ENCODE results near the gene CTXN1. TPM values are rescaled to one million over a fixed set of nuclear protein-coding genes. Genes with fewer than 3 reads are reported as not detected.
A peak's percentile ranks its signal among the peaks of the same experiment; 100 is the strongest.
"Not testable (repeated sequence)": the region's sequence is repeated elsewhere in the genome, so short reads cannot be mapped to it uniquely, and the experiment has no call there.

The CTXN1 gene
- total RNA-seq, 3 donors from 2014 or later (not counting 1 experiment from before 2014, with no cell fraction given): 0.39 TPM; not detected in 2

- H3K27me3 ChIP-seq (ENCODE audit: control insufficient read depth, insufficient read depth, low read length); ATAC-seq; H3K27ac Mint-ChIP-seq; DNase-seq; intact Hi-C loops (cut with micrococcal nuclease); H3K9me3 Mint-ChIP-seq; H3K36me3 ChIP-seq (ENCODE audit: control insufficient read depth, insufficient read depth, low read length); H3K4me3 ChIP-seq (ENCODE audit: low read length); H3K4me1 ChIP-seq (ENCODE audit: control insufficient read depth, insufficient read depth, low read length); H3K9me3 ChIP-seq (ENCODE audit: control insufficient read depth, insufficient read depth, low read length); H3K36me3 Mint-ChIP-seq; H3K27me3 Mint-ChIP-seq (ENCODE audit: low read depth in 2 of 2); H3K4me3 Mint-ChIP-seq; H3K4me1 Mint-ChIP-seq; H3K27ac ChIP-seq (ENCODE audit: low read length): not testable (repeated sequence)
- 74% methylated on average over 18 of the region's 18 CpGs for WGBS (ENCODE audit: insufficient coverage)
Observed at GRCh38 chr19:7893362-7894101, 32.4 kb downstream of the CTXN1 start.

- no peak overlapping the region for H3K27ac Mint-ChIP-seq
- Histone ChIP-seq H3K27ac (ENCODE audit: low read length) (no peak overlapping the region), H3K27me3 (ENCODE audit: control insufficient read depth, insufficient read depth, low read length) (peaks cover 15% of the 10 kb centered on the region), H3K4me1 (ENCODE audit: control insufficient read depth, insufficient read depth, low read length) (no peaks in the 10 kb centered on the region), H3K9me3 (ENCODE audit: control insufficient read depth, insufficient read depth, low read length) (no peaks in the 10 kb centered on the region), H3K36me3 (ENCODE audit: control insufficient read depth, insufficient read depth, low read length) (no peaks in the 10 kb centered on the region), H3K4me3 (ENCODE audit: low read length) (no peak overlapping the region)
- no peaks in the 10 kb centered on the region for H3K4me1 Mint-ChIP-seq
- DNase-seq (no peak), ATAC-seq (no peak)
- intact Hi-C loops (cut with micrococcal nuclease): no loop called here
- H3K9me3 Mint-ChIP-seq: no peaks in the 10 kb centered on the region
- no peak for TF ChIP-seq CTCF (IDR thresholded peaks at IDR 0.05)
- peaks cover 0 to 10% of the 10 kb centered on the region in 2 donors for H3K27me3 Mint-ChIP-seq (ENCODE audit: low read depth in 2 of 2)
- 82% methylated on average over 8 of the region's 8 CpGs for WGBS (ENCODE audit: insufficient coverage)
- no peaks in the 10 kb centered on the region for H3K36me3 Mint-ChIP-seq
- H3K4me3 Mint-ChIP-seq: no peak overlapping the region
Observed at GRCh38 chr19:7888826-7889217, 37.1 kb downstream of the CTXN1 start.

GRCh38 chr19:7888145-7888825 lies 37.6 kb downstream of the CTXN1 start, which contains the start of gene LRRC8E:
LRRC8E (plus strand) TSS chr19:7888510; CDS start chr19:7895604, 7,094 bp downstream.
- H3K36me3 Mint-ChIP-seq: no peaks in the 10 kb centered on the region
- H3K9me3 Mint-ChIP-seq: no peaks in the 10 kb centered on the region
- Histone ChIP-seq H3K4me1 (ENCODE audit: control insufficient read depth, insufficient read depth, low read length) (no peaks in the 10 kb centered on the region), H3K9me3 (ENCODE audit: control insufficient read depth, insufficient read depth, low read length) (no peaks in the 10 kb centered on the region), H3K27ac (ENCODE audit: low read length) (no peak within 1 kb of the TSS), H3K36me3 (ENCODE audit: control insufficient read depth, insufficient read depth, low read length) (no peaks in the 10 kb centered on the region), H3K4me3 (ENCODE audit: low read length) (no peak within 1 kb of the TSS), H3K27me3 (ENCODE audit: control insufficient read depth, insufficient read depth, low read length) (peaks cover 15% of the 10 kb centered on the region)
- H3K27me3 Mint-ChIP-seq (ENCODE audit: low read depth in 2 of 2): peaks cover 0 to 10% of the 10 kb centered on the region in 2 donors
- 12% methylated on average over 53 of the region's 53 CpGs for WGBS (ENCODE audit: insufficient coverage)
- H3K27ac Mint-ChIP-seq: no peak within 1 kb of the TSS
- ATAC-seq: peak in 2 of 3 donors; percentile 57 to 76
- intact Hi-C loops (cut with micrococcal nuclease): no loop called here
- TF ChIP-seq CTCF (IDR thresholded peaks at IDR 0.05): no peak
- no peak within 1 kb of the TSS for H3K4me3 Mint-ChIP-seq
- DNase-seq: peak in 1 of 2 donors; percentile 37
- no peaks in the 10 kb centered on the region for H3K4me1 Mint-ChIP-seq

GRCh38 chr19:7887408-7888144 lies 38.4 kb downstream of the CTXN1 start:
- no peak for TF ChIP-seq CTCF (IDR thresholded peaks at IDR 0.05)
- H3K36me3 Mint-ChIP-seq: no peaks in the 10 kb centered on the region
- ATAC-seq (no peak), DNase-seq (no peak)
- peaks cover 0 to 10% of the 10 kb centered on the region in 2 donors for H3K27me3 Mint-ChIP-seq (ENCODE audit: low read depth in 2 of 2)
- no peaks in the 10 kb centered on the region for H3K9me3 Mint-ChIP-seq
- Histone ChIP-seq H3K9me3 (ENCODE audit: control insufficient read depth, insufficient read depth, low read length) (no peaks in the 10 kb centered on the region), H3K36me3 (ENCODE audit: control insufficient read depth, insufficient read depth, low read length) (no peaks in the 10 kb centered on the region), H3K27ac (ENCODE audit: low read length) (no peak overlapping the region), H3K27me3 (ENCODE audit: control insufficient read depth, insufficient read depth, low read length) (peaks cover 15% of the 10 kb centered on the region), H3K4me3 (ENCODE audit: low read length) (no peak overlapping the region), H3K4me1 (ENCODE audit: control insufficient read depth, insufficient read depth, low read length) (no peaks in the 10 kb centered on the region)
- no peak overlapping the region for H3K4me3 Mint-ChIP-seq
- WGBS (ENCODE audit: insufficient coverage): 70% methylated on average over 14 of the region's 16 CpGs
- H3K4me1 Mint-ChIP-seq: no peaks in the 10 kb centered on the region
- H3K27ac Mint-ChIP-seq: no peak overlapping the region
- intact Hi-C loops (cut with micrococcal nuclease): no loop called here

Data from natural killer cell (primary cell).